Measurements from ENCODE around the gene PRPF40A. TPM values are rescaled to one million over a fixed set of nuclear protein-coding genes. Genes with fewer than 3 reads are reported as not detected.

The PRPF40A gene
- total RNA-seq, 1 experiment from 2014 or later, result 127 TPM

- H3K36me3 ChIP-seq (ENCODE audit: control insufficient read depth, insufficient read depth, low read length), result peaks cover 2% of the 10 kb centered on the region; the same call in 1 of the 2 replicates
- no peak for DNase-seq
- Mint-ChIP-seq H3K27me3 (ENCODE audit: insufficient read depth, unreplicated experiment) (no peaks in the 10 kb centered on the region), H3K36me3 (ENCODE audit: insufficient read depth, unreplicated experiment) (peaks cover 45% of the 10 kb centered on the region), H3K4me3 (ENCODE audit: unreplicated experiment) (no peak overlapping the region), H3K9me3 (ENCODE audit: unreplicated experiment) (no peaks in the 10 kb centered on the region), H3K27ac (ENCODE audit: unreplicated experiment) (no peak overlapping the region), H3K4me1 (ENCODE audit: low read depth, unreplicated experiment) (no peaks in the 10 kb centered on the region)
- H3K27me3 ChIP-seq (replicated peaks; ENCODE audit: control insufficient read depth, insufficient read depth, low read length), result no peaks in the 10 kb centered on the region
- H3K9me3 ChIP-seq, result no peaks in the 10 kb centered on the region
- ChIA-PET POLR2A (no interaction called here), CTCF (no interaction called here)
- no TSS peak for BruUV-seq (replicated peaks)
- H3K4me1 ChIP-seq, result no peaks in the 10 kb centered on the region
- intact Hi-C loops (cut with micrococcal nuclease; ENCODE audit: unreplicated experiment), result loop anchor here (5.0 kb wide), 1 partner anchor 62 kb away; no protein-coding TSS in a partner anchor
- no peak overlapping the region for H3K4me3 ChIP-seq (ENCODE audit: low read depth, low read length)
- no peak for TF ChIP-seq CTCF (IDR thresholded peaks at IDR 0.05; ENCODE audit: insufficient read depth in 1 of 2, low read depth in 1 of 2, low read length in 1 of 2, severe bottlenecking in 1 of 2, unreplicated experiment in 1 of 2)
Observed at GRCh38 chr2:152629202-152629601, 88.1 kb downstream of the PRPF40A start.

- Histone ChIP-seq H3K27me3 (replicated peaks; ENCODE audit: control insufficient read depth, insufficient read depth, low read length) (no peaks in the 10 kb centered on the region), H3K4me1 (peaks cover 7% of the 10 kb centered on the region), H3K36me3 (ENCODE audit: control insufficient read depth, insufficient read depth, low read length) (peaks cover 2% of the 10 kb centered on the region; the same call in 1 of the 2 replicates), H3K9me3 (no peaks in the 10 kb centered on the region), H3K4me3 (ENCODE audit: low read depth, low read length) (no peak overlapping the region)
- Mint-ChIP-seq H3K4me1 (ENCODE audit: low read depth, unreplicated experiment) (peaks cover 10% of the 10 kb centered on the region), H3K27me3 (ENCODE audit: insufficient read depth, unreplicated experiment) (no peaks in the 10 kb centered on the region), H3K4me3 (ENCODE audit: unreplicated experiment) (no peak overlapping the region), H3K9me3 (ENCODE audit: unreplicated experiment) (no peaks in the 10 kb centered on the region), H3K36me3 (ENCODE audit: insufficient read depth, unreplicated experiment) (peaks cover 41% of the 10 kb centered on the region), H3K27ac (ENCODE audit: unreplicated experiment) (no peak overlapping the region)
- intact Hi-C loops (cut with micrococcal nuclease; ENCODE audit: unreplicated experiment), result loop anchor here (1.0 to 5.0 kb wide), 4 partner anchors 60 to 451 kb away; partner anchors contain the start of gene FMNL2
- CTCF ChIA-PET, result interaction anchor here (0.6 kb wide), 1 partner anchor 444 kb away, joined by 10 read pairs; no protein-coding TSS in a partner anchor
- no TSS peak for BruUV-seq (replicated peaks)
- peak in 1 of 2 experiments; percentile 19 for DNase-seq
- POLR2A ChIA-PET, result no interaction called here
- peak; percentile 50 to 57 for TF ChIP-seq CTCF (IDR thresholded peaks at IDR 0.05; ENCODE audit: insufficient read depth in 1 of 2, low read depth in 1 of 2, low read length in 1 of 2, severe bottlenecking in 1 of 2, unreplicated experiment in 1 of 2)
Observed at GRCh38 chr2:152627351-152627957, 89.8 kb downstream of the PRPF40A start.

- Mint-ChIP-seq H3K9me3 (ENCODE audit: unreplicated experiment) (no peaks in the 10 kb centered on the region), H3K27ac (ENCODE audit: unreplicated experiment) (no peak overlapping the region), H3K4me1 (ENCODE audit: low read depth, unreplicated experiment) (peaks cover 12% of the 10 kb centered on the region), H3K4me3 (ENCODE audit: unreplicated experiment) (no peak overlapping the region), H3K36me3 (ENCODE audit: insufficient read depth, unreplicated experiment) (peaks cover 40% of the 10 kb centered on the region), H3K27me3 (ENCODE audit: insufficient read depth, unreplicated experiment) (no peaks in the 10 kb centered on the region)
- intact Hi-C loops (cut with micrococcal nuclease; ENCODE audit: unreplicated experiment), result loop anchor here (1.0 to 5.0 kb wide), 4 partner anchors 60 to 451 kb away; partner anchors contain the start of gene FMNL2
- TF ChIP-seq CTCF (IDR thresholded peaks at IDR 0.05; ENCODE audit: insufficient read depth in 1 of 2, low read depth in 1 of 2, low read length in 1 of 2, severe bottlenecking in 1 of 2, unreplicated experiment in 1 of 2), result no peak
- BruUV-seq (replicated peaks), result no TSS peak
- no peaks in the 10 kb centered on the region for H3K9me3 ChIP-seq
- DNase-seq, result no peak
- H3K36me3 ChIP-seq (ENCODE audit: control insufficient read depth, insufficient read depth, low read length), result peaks cover 2% of the 10 kb centered on the region; the same call in 1 of the 2 replicates
- H3K4me1 ChIP-seq, result peaks cover 7% of the 10 kb centered on the region
- no peaks in the 10 kb centered on the region for H3K27me3 ChIP-seq (replicated peaks; ENCODE audit: control insufficient read depth, insufficient read depth, low read length)
- ChIA-PET CTCF (no interaction called here), POLR2A (no interaction called here)
- H3K4me3 ChIP-seq (ENCODE audit: low read depth, low read length), result no peak overlapping the region
Observed at GRCh38 chr2:152626911-152627339, 90.3 kb downstream of the PRPF40A start.
